Liver (tissue), 9 donors: ENCODE data around the gene PRDM12. TPM values are rescaled to one million over a fixed set of nuclear protein-coding genes. Genes with fewer than 3 reads are reported as not detected.

Experiments
- DNase-seq: peaks from one replicate; pipeline ENCODE4 v3.0.0-alpha.2; 2017; ENCODE audit warnings: low spot score
- H3K27ac ChIP-seq, 2 donors: one replicate each; pipeline ENCODE4 v1.7.0; 2013; ENCODE audit warnings: inconsistent platforms in 2 of 2, low read length in 2 of 2, control low read depth in 1 of 2, low read depth in 1 of 2, mild to moderate bottlenecking in 1 of 2
- H3K27me3 ChIP-seq, 4 donors: one replicate each; pipeline versions ENCODE4 v1.6.1 to v1.7.0; 2013; ENCODE audit warnings: low read length in 3 of 4, inconsistent platforms in 1 of 4, mild to moderate bottlenecking in 1 of 4, moderate library complexity in 1 of 4; ENCODE audit not compliant: control insufficient read depth in 4 of 4, insufficient read depth in 4 of 4
- H3K36me3 ChIP-seq, 4 donors: one replicate each; pipeline versions ENCODE4 v1.6.1 to v1.7.0; 2013; ENCODE audit warnings: low read length in 3 of 4, mild to moderate bottlenecking in 3 of 4, low read depth in 1 of 4, moderate library complexity in 1 of 4; ENCODE audit not compliant: control insufficient read depth in 4 of 4, insufficient read depth in 3 of 4
- H3K4me1 ChIP-seq, 4 donors: one replicate each; pipeline versions ENCODE4 v1.6.1 to v1.7.0; 2013; ENCODE audit warnings: low read length in 3 of 4, mild to moderate bottlenecking in 3 of 4, moderate library complexity in 1 of 4; ENCODE audit not compliant: control insufficient read depth in 4 of 4, insufficient read depth in 4 of 4
- H3K4me3 ChIP-seq, 3 donors: one replicate each; pipeline versions ENCODE4 v1.6.1 to v1.7.0; 2013; ENCODE audit warnings: low read length in 3 of 3, control low read depth in 1 of 3, low read depth in 1 of 3, mild to moderate bottlenecking in 1 of 3
- H3K9ac ChIP-seq, 2 donors: one replicate each; pipeline ENCODE4 v1.7.0; 2013; ENCODE audit warnings: low read length in 2 of 2, mild to moderate bottlenecking in 2 of 2, moderate library complexity in 2 of 2, control low read depth in 1 of 2, low read depth in 1 of 2
- H3K9me3 ChIP-seq, 4 donors: one replicate each; pipeline versions ENCODE4 v1.6.1 to v1.7.0; 2013; ENCODE audit warnings: low read length in 3 of 4; ENCODE audit not compliant: control insufficient read depth in 4 of 4
- FOXA2 ChIP-seq: IDR thresholded peaks from 2 replicates; pipeline ENCODE4 v1.6.1; 2016; ENCODE audit warnings: antibody characterized with exemption
- GABPA ChIP-seq, 2 donors: IDR thresholded peaks in 1 of 2; conservative IDR thresholded peaks in 1 of 2; 2 replicates each; pipeline ENCODE4 v1.6.1; 2016; ENCODE audit warnings: antibody characterized with exemption in 2 of 2, mild to moderate bottlenecking in 1 of 2, moderate library complexity in 1 of 2
- HNF4A ChIP-seq, 2 donors: conservative IDR thresholded peaks; 2 replicates each; pipeline ENCODE4 v1.6.1; 2016; ENCODE audit warnings: antibody characterized with exemption in 2 of 2, mild to moderate bottlenecking in 2 of 2
- HNF4G ChIP-seq: IDR thresholded peaks from 2 replicates; pipeline ENCODE4 v1.6.1; 2016; ENCODE audit warnings: antibody characterized with exemption
- RXRA ChIP-seq, 2 donors: IDR thresholded peaks; 2 replicates each; pipeline ENCODE4 v1.6.1; 2017 to 2018; ENCODE audit warnings: antibody characterized with exemption in 2 of 2, mild to moderate bottlenecking in 1 of 2
- SP1 ChIP-seq: IDR thresholded peaks from 2 replicates; pipeline ENCODE4 v1.6.1; 2018; ENCODE audit warnings: antibody characterized with exemption, mild to moderate bottlenecking
- TAF1 ChIP-seq: conservative IDR thresholded peaks from 2 replicates; pipeline ENCODE4 v1.6.1; 2016; ENCODE audit warnings: antibody characterized with exemption, mild to moderate bottlenecking
- YY1 ChIP-seq: IDR thresholded peaks from 2 replicates; pipeline ENCODE4 v1.6.1; 2016; ENCODE audit warnings: antibody characterized with exemption, mild to moderate bottlenecking
- WGBS: extraction: QIAGEN DNeasy Blood & Tissue Kit; methylation state at CpG from one replicate; pipeline ENCODE4 v1.1.7; 2013; 5-methylcytosine and 5-hydroxymethylcytosine counted together
- polyA plus RNA-seq, 2 donors: library from polyadenylated mRNA; stranded (reverse) in 1 of 2; unstranded in 1 of 2; fragments of 200-250 nt in 1 of 2; fragments of >200 nt in 1 of 2; fragmentation: Nextera tagmentation in 1 of 2; extraction: Ambion mirVana in 1 of 2; gene quantifications; one replicate each; pipeline versions ENCODE4 v1.2.1 to v1.2.3, GENCODE V29; 2013 to 2015
- total RNA-seq, 2 donors: library from RNA; depleted of rRNA; stranded (reverse); fragments of >200 nt; gene quantifications; one replicate each; pipeline ENCODE4 v1.2.3, GENCODE V29; 2014
- TF ChIP-seq, protein P1 (sequence below): IDR thresholded peaks from 2 replicates; pipeline ENCODE4 v1.6.1; 2016; ENCODE audit warnings: antibody characterized with exemption
- TF ChIP-seq, protein P2 (sequence below): IDR thresholded peaks from 2 replicates; pipeline ENCODE4 v1.6.1; 2016; ENCODE audit warnings: antibody characterized with exemption, mild to moderate bottlenecking
- TF ChIP-seq, protein P3 (sequence below): IDR thresholded peaks from 2 replicates; pipeline ENCODE4 v1.6.1; 2016; ENCODE audit warnings: antibody characterized with exemption
- donor health status: healthy.
- donor health status: healthy.
- donor health status: healthy.
- donor health status: healthy.
- donor health status: healthy.

Gene PRDM12
- total and polyA plus RNA-seq, 4 donors: 0.02 TPM; not detected in 3

DNA sequence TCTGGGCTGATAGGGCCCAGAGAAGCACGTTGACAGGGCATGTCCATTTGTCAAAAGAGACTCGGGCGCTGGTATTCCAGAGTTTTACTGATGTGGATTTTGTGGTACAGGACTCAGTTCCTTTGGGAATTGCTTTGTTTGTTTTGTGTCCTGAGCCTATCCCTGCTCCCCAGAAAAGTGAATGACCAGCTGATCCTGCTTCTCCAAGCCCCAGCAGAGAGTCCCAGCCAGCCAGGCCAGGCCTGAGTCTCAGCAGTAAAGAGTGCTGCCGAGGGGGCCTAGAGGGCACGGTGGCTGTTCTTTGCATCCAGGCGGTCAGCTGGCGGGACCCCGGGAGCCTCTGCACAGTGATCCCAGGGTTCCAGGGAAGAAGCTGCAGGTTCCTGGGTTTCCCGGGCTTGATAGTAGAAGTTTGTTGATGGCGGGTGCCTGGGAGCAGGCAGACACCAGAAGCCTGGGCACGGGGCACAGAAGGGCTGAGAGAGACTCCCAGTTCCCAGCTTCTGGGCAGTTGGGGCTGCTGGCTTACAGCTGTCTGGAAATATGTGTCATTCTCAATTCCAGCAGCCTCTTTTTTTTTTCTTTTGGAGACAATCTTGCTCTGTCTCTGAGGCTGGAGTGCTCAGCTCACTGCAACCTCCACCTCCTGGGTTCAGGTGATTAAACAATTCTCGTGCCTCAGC, 8.7 kb downstream of the PRDM12 start:
- no peaks in the 10 kb centered on the region for H3K9me3 ChIP-seq
- 92% methylated on average over 12 of the region's 12 CpGs for WGBS
- no peak overlapping the region for H3K9ac ChIP-seq
- peaks cover 0 to 2% (median 0%) of the 10 kb centered on the region in 4 donors for H3K27me3 ChIP-seq
- no peak for TF ChIP-seq FOXA2
- TF ChIP-seq SP1: no peak
- no peaks in the 10 kb centered on the region for H3K36me3 ChIP-seq
- no peaks in the 10 kb centered on the region for H3K4me1 ChIP-seq
- no peak overlapping the region for H3K27ac ChIP-seq
- no peak for DNase-seq
- H3K4me3 ChIP-seq: no peak overlapping the region

DNA sequence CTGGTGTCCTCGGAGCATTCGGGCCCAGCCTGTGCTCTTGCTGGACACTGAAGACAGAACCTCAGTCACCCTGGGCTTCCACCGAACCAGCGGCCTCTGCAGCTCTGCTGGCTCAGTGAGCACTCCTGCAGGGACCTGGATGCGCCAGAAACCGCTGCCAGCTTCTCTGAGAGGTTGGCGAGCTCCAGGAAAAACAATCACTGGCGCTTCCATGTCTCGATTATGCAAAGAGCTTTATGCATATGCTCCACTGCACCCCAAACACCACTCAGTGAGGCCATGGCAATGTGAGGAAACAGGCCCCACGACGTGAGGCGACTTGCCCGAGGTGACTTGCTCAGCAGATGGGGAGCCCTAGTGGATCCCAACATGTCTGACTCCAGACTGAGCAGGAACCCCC, 11.0 kb downstream of the PRDM12 start:
- H3K4me3 ChIP-seq: no peak overlapping the region
- H3K4me1 ChIP-seq: no peaks in the 10 kb centered on the region
- H3K9me3 ChIP-seq: no peaks in the 10 kb centered on the region
- H3K27me3 ChIP-seq: no peaks in the 10 kb centered on the region
- no peak for DNase-seq
- no peak overlapping the region for H3K27ac ChIP-seq
- no peak overlapping the region for H3K9ac ChIP-seq
- H3K36me3 ChIP-seq: no peaks in the 10 kb centered on the region
- TF ChIP-seq, protein P1, sequence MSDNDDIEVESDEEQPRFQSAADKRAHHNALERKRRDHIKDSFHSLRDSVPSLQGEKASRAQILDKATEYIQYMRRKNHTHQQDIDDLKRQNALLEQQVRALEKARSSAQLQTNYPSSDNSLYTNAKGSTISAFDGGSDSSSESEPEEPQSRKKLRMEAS: no peak
- TF ChIP-seq, protein P2, sequence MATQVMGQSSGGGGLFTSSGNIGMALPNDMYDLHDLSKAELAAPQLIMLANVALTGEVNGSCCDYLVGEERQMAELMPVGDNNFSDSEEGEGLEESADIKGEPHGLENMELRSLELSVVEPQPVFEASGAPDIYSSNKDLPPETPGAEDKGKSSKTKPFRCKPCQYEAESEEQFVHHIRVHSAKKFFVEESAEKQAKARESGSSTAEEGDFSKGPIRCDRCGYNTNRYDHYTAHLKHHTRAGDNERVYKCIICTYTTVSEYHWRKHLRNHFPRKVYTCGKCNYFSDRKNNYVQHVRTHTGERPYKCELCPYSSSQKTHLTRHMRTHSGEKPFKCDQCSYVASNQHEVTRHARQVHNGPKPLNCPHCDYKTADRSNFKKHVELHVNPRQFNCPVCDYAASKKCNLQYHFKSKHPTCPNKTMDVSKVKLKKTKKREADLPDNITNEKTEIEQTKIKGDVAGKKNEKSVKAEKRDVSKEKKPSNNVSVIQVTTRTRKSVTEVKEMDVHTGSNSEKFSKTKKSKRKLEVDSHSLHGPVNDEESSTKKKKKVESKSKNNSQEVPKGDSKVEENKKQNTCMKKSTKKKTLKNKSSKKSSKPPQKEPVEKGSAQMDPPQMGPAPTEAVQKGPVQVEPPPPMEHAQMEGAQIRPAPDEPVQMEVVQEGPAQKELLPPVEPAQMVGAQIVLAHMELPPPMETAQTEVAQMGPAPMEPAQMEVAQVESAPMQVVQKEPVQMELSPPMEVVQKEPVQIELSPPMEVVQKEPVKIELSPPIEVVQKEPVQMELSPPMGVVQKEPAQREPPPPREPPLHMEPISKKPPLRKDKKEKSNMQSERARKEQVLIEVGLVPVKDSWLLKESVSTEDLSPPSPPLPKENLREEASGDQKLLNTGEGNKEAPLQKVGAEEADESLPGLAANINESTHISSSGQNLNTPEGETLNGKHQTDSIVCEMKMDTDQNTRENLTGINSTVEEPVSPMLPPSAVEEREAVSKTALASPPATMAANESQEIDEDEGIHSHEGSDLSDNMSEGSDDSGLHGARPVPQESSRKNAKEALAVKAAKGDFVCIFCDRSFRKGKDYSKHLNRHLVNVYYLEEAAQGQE: no peak
- no peak for TF ChIP-seq FOXA2
- WGBS: 93% methylated on average over 13 of the region's 13 CpGs

DNA sequence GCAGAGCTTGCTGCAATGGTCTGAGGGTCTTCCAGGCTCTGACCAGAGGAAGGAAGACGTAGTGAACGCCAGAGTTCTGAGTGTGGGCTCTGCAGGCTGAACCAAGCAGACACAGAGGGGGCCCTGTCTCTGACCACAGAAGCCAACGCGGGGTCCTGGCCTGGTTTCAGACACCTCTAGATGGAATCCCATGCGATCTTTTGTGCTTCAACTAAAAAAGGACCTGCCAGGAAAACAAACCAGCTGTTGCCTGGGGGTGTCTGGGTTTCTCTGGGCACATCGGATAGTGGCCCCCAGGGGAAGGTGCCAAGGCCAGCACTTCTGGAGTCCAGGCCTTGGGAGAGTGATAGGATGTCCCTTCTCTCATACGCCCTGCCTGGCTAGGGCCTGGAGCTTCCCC, 12.9 kb downstream of the PRDM12 start:
- Histone ChIP-seq H3K9me3 (no peaks in the 10 kb centered on the region), H3K27me3 (no peaks in the 10 kb centered on the region), H3K4me1 (peaks cover 6 to 12% (median 7%) of the 10 kb centered on the region in 4 donors), H3K36me3 (no peaks in the 10 kb centered on the region), H3K27ac (no peak overlapping the region), H3K9ac (no peak overlapping the region), H3K4me3 (no peak overlapping the region)
- no peak for DNase-seq
- TF ChIP-seq HNF4G (no peak), YY1 (no peak), HNF4A (conservative IDR thresholded peaks at IDR 0.05) (no peak), SP1 (no peak), RXRA (IDR thresholded peaks at IDR 0.05) (no peak), GABPA (IDR thresholded peaks at IDR 0.05 in 1 of 2, conservative IDR thresholded peaks at IDR 0.05 in 1 of 2) (no peak), TAF1 (no peak)
- TF ChIP-seq, protein P3, sequence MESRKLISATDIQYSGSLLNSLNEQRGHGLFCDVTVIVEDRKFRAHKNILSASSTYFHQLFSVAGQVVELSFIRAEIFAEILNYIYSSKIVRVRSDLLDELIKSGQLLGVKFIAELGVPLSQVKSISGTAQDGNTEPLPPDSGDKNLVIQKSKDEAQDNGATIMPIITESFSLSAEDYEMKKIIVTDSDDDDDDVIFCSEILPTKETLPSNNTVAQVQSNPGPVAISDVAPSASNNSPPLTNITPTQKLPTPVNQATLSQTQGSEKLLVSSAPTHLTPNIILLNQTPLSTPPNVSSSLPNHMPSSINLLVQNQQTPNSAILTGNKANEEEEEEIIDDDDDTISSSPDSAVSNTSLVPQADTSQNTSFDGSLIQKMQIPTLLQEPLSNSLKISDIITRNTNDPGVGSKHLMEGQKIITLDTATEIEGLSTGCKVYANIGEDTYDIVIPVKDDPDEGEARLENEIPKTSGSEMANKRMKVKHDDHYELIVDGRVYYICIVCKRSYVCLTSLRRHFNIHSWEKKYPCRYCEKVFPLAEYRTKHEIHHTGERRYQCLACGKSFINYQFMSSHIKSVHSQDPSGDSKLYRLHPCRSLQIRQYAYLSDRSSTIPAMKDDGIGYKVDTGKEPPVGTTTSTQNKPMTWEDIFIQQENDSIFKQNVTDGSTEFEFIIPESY: no peak
- TF ChIP-seq, protein P1: no peak
- TF ChIP-seq, protein P2: no peak
- 90% methylated on average over 7 of the region's 7 CpGs for WGBS
